CD14-positive monocyte (primary cell): ENCODE data around the gene QPCTL. TPM values are rescaled to one million over a fixed set of nuclear protein-coding genes. Genes with fewer than 3 reads are reported as not detected.

Source experiments
- DNase-seq, 3 donors: peaks; one replicate each; pipeline ENCODE4 v3.0.0-alpha.2; 2011 to 2022
- H2AFZ ChIP-seq: 2 replicates; pipeline ENCODE4 v1.6.0; 2012; ENCODE audit warnings: mild to moderate bottlenecking, low read depth, low read length, inconsistent platforms; ENCODE audit not compliant: insufficient read depth, poor library complexity, severe bottlenecking
- H3K27ac ChIP-seq, 2 donors: 1 replicate in 1 of 2; 2 replicates in 1 of 2; pipeline ENCODE4 v1.5.1; 2012 to 2013; ENCODE audit warnings: low read length in 2 of 2, control low read depth in 1 of 2, inconsistent platforms in 1 of 2, low read depth in 1 of 2, mild to moderate bottlenecking in 1 of 2
- H3K27me3 ChIP-seq, 2 donors: one replicate each; pipeline versions ENCODE4 v1.6.0 to v1.6.1; 2011 to 2013; ENCODE audit warnings: low read length in 2 of 2; ENCODE audit not compliant: control insufficient read depth in 2 of 2, insufficient read depth in 2 of 2
- H3K36me3 ChIP-seq, 2 donors: replicated peaks in 1 of 2; 1 replicate in 1 of 2; 2 replicates in 1 of 2; pipeline versions ENCODE4 v1.5.1 to v1.6.1; 2012 to 2013; ENCODE audit warnings: low read length in 2 of 2, control low read depth in 1 of 2, inconsistent platforms in 1 of 2, mild to moderate bottlenecking in 1 of 2; ENCODE audit not compliant: insufficient read depth in 2 of 2, control insufficient read depth in 1 of 2
- H3K4me1 ChIP-seq, 2 donors: 1 replicate in 1 of 2; 2 replicates in 1 of 2; pipeline versions ENCODE4 v1.5.1 to v1.6.1; 2012 to 2013; ENCODE audit warnings: low read length in 2 of 2, control low read depth in 1 of 2, inconsistent platforms in 1 of 2, mild to moderate bottlenecking in 1 of 2, moderate library complexity in 1 of 2; ENCODE audit not compliant: insufficient read depth in 2 of 2, control insufficient read depth in 1 of 2
- H3K4me2 ChIP-seq: replicated peaks from 2 replicates; pipeline ENCODE3; 2012; ENCODE audit warnings: low read length, moderate library complexity, mild to moderate bottlenecking; ENCODE audit not compliant: poor library complexity, severe bottlenecking; ENCODE audit errors: extremely low read depth
- H3K4me3 ChIP-seq, 3 experiments: fragments of 200-600 bp in 1 of 3; sonication (generic) in 1 of 3; replicated peaks in 1 of 3; 1 replicate in 2 of 3; 2 replicates in 1 of 3; pipeline ENCODE4 v1.5.1; 2011 to 2013; ENCODE audit warnings: low read length in 3 of 3, mild to moderate bottlenecking in 3 of 3, control low read depth in 2 of 3, low read depth in 2 of 3, inconsistent platforms in 1 of 3, moderate library complexity in 1 of 3
- H3K79me2 ChIP-seq: 2 replicates; pipeline ENCODE4 v1.6.0; 2012; ENCODE audit warnings: mild to moderate bottlenecking, control low read depth, inconsistent platforms, low read length, moderate library complexity; ENCODE audit not compliant: insufficient read depth
- H3K9ac ChIP-seq: 2 replicates; pipeline ENCODE4 v1.6.0; 2017; ENCODE audit warnings: low read length, mild to moderate bottlenecking; ENCODE audit not compliant: insufficient read depth, poor library complexity, severe bottlenecking
- H3K9me3 ChIP-seq, 2 donors: replicated peaks in 1 of 2; 1 replicate in 1 of 2; 2 replicates in 1 of 2; pipeline versions ENCODE4 v1.5.1 to v1.6.1; 2012 to 2013; ENCODE audit warnings: low read length in 2 of 2, control low read depth in 1 of 2; ENCODE audit not compliant: control insufficient read depth in 1 of 2, insufficient read depth in 1 of 2
- H4K20me1 ChIP-seq: 2 replicates; pipeline ENCODE4 v1.6.0; 2012; ENCODE audit warnings: mild to moderate bottlenecking, low read length, control low read depth, moderate library complexity; ENCODE audit not compliant: insufficient read depth
- H3K27ac Mint-ChIP-seq, 7 donors: one replicate each; pipeline ENCODE4 v1.8.0; 2020; ENCODE audit warnings: mild to moderate bottlenecking in 7 of 7, mixed read lengths in 7 of 7, moderate library complexity in 6 of 7, inconsistent platforms in 2 of 7
- H3K27me3 Mint-ChIP-seq, 3 donors: one replicate each; pipeline ENCODE4 v1.8.0; 2021 to 2022; ENCODE audit warnings: low read depth in 3 of 3, mild to moderate bottlenecking in 3 of 3, mixed read lengths in 3 of 3, moderate library complexity in 3 of 3, inconsistent platforms in 1 of 3
- H3K36me3 Mint-ChIP-seq, 2 donors: one replicate each; pipeline ENCODE4 v1.8.0; 2020; ENCODE audit warnings: mixed read lengths in 2 of 2, inconsistent platforms in 1 of 2, mild to moderate bottlenecking in 1 of 2
- H3K4me1 Mint-ChIP-seq: one replicate; pipeline ENCODE4 v1.8.0; 2020; ENCODE audit warnings: mild to moderate bottlenecking, mixed read lengths
- H3K4me3 Mint-ChIP-seq, 2 donors: one replicate each; pipeline ENCODE4 v1.8.0; 2020; ENCODE audit warnings: mild to moderate bottlenecking in 2 of 2, mixed read lengths in 2 of 2, moderate library complexity in 1 of 2
- H3K9me3 Mint-ChIP-seq, 7 donors: one replicate each; pipeline ENCODE4 v1.8.0; 2020 to 2022; ENCODE audit warnings: mixed read lengths in 7 of 7, mild to moderate bottlenecking in 6 of 7, moderate library complexity in 6 of 7, inconsistent platforms in 2 of 7
- WGBS: methylation state at CpG from one replicate; pipeline ENCODE4 v1.1.5; 2013; ENCODE audit warnings: missing lambda C conversion rate; ENCODE audit not compliant: insufficient coverage; 5-methylcytosine and 5-hydroxymethylcytosine counted together
- intact Hi-C, 2 donors: fragments of 100-400 bp; cut with micrococcal nuclease; formaldehyde crosslinking; loops; one replicate each; pipeline versions ENCODE4 v1.15.0 to v1.15.1; 2023
- polyA minus RNA-seq: library from RNA; depleted of rRNA, polyadenylated mRNA; stranded (reverse); fragments of >200 nt; gene quantifications from 2 replicates; pipeline ENCODE4 v1.2.3, GENCODE V29; 2012
- polyA plus RNA-seq, 3 donors: library from polyadenylated mRNA; depleted of rRNA in 1 of 3; unstranded in 2 of 3; stranded (reverse) in 1 of 3; fragments of 300-500 nt in 2 of 3; fragments of >200 nt in 1 of 3; fragmentation: Illumina TruSeq in 2 of 3; gene quantifications; 1 replicate in 2 of 3; 2 replicates in 1 of 3; pipeline ENCODE4 v1.2.3, GENCODE V29; 2012 to 2021
- total RNA-seq, 12 experiments: library from RNA in 1 of 12; stranded (reverse) in 1 of 12; fragments of 120-200 nt in 1 of 12; gene quantifications; one replicate each; pipeline ENCODE4 v1.2.4 and lab custom pipeline; 2013 to 2026; ENCODE audit warnings: mixed read lengths in 6 of 12, inconsistent platforms in 1 of 12
- TF ChIP-seq, protein P1 (sequence below): fragments of 200-600 bp; IDR thresholded peaks from one replicate; pipeline ENCODE4 v1.8.0; 2022; ENCODE audit warnings: antibody characterized with exemption, mild to moderate bottlenecking

The QPCTL gene
- 2.3 TPM for total RNA-seq (2013)
- polyA plus RNA-seq (1 to 10 TPM in 1 of 3 donors, under 1 TPM in 2; 0.46 to 3.0 (median 0.90) TPM), polyA minus RNA-seq (3.5 and 5.6 TPM in 2 replicates), total RNA-seq (lab: John Stamatoyannopoulos, UW) (1.6 to 12.7 (median 4.6) reads per million in 11 experiments)

DNA sequence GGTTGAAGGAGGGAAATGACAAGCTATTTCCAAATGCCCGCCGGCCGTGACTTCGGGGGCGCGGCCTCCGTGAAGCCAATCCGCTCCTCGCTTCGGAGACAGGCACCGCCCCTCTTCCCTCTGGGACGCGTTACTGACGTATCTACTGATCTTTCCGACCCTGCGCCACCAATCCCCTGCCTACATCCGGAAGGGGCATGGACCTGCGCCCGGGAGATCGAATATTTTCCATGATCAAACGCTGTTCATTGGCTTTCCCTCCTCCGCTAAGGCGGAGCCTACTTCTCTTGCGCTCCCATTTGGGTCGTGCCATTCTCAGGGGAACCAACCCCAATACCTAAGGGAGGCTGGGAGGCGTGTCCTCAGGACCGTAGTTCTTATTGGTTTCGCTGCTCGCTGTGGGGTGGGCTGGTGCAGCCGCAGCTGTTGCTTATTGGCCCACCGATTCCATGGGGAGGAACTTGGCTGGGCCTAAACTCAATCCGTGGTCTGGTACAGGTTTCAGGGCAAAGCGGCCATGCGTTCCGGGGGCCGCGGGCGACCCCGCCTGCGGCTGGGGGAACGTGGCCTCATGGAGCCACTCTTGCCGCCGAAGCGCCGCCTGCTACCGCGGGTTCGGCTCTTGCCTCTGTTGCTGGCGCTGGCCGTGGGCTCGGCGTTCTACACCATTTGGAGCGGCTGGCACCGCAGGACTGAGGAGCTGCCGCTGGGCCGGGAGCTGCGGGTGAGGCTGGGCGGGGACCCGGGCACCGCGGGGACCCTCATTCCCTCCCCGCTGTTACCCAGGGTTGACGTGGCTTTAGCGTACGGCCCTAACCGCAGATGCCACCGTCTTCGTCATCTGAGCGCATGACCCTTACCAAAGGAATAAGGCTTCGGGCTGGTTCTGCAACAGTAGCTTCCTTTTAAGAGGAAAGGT lies at the start of gene QPCTL:
Gene QPCTL (plus strand): TSS at position 480 of the 919 bp plus-strand sequence. CDS start 38 bp downstream, at position 518.
- H3K27ac ChIP-seq: peak within 1 kb of the TSS; percentile 87 to 97
- TF ChIP-seq, protein P1, sequence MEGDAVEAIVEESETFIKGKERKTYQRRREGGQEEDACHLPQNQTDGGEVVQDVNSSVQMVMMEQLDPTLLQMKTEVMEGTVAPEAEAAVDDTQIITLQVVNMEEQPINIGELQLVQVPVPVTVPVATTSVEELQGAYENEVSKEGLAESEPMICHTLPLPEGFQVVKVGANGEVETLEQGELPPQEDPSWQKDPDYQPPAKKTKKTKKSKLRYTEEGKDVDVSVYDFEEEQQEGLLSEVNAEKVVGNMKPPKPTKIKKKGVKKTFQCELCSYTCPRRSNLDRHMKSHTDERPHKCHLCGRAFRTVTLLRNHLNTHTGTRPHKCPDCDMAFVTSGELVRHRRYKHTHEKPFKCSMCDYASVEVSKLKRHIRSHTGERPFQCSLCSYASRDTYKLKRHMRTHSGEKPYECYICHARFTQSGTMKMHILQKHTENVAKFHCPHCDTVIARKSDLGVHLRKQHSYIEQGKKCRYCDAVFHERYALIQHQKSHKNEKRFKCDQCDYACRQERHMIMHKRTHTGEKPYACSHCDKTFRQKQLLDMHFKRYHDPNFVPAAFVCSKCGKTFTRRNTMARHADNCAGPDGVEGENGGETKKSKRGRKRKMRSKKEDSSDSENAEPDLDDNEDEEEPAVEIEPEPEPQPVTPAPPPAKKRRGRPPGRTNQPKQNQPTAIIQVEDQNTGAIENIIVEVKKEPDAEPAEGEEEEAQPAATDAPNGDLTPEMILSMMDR: no peak
- peak within 1 kb of the TSS; percentile 95 for H3K4me2 ChIP-seq
- 0% methylated on average over 59 of the region's 70 CpGs for WGBS
- no peaks in the 10 kb centered on the region for H3K9me3 ChIP-seq
- H3K36me3 ChIP-seq: peaks cover 21 to 30% of the 10 kb centered on the region in 2 donors
- intact Hi-C loops: loop anchor here in 1 of 2 donors (1.0 to 2.0 kb wide), 3 partner anchors 25 to 50 kb away; partner anchors contain the start of gene FBXO46
- peak within 1 kb of the TSS; percentile 52 to 90 (median 79) for H3K4me3 ChIP-seq
- Mint-ChIP-seq H3K4me3 (peak within 1 kb of the TSS; percentile 93 to 98), H3K36me3 (peaks cover 34 to 46% of the 10 kb centered on the region in 2 donors), H3K9me3 (peaks cover 0 to 3% (median 0%) of the 10 kb centered on the region in 7 donors), H3K27ac (peak within 1 kb of the TSS; percentile 97 to 100 (median 100)), H3K27me3 (peaks cover 0 to 6% (median 0%) of the 10 kb centered on the region in 3 donors), H3K4me1 (peaks cover 23% of the 10 kb centered on the region)
- peak; percentile 99 for DNase-seq
- peaks cover 18 to 23% of the 10 kb centered on the region in 2 donors for H3K4me1 ChIP-seq
- H3K27me3 ChIP-seq: no peaks in the 10 kb centered on the region
- peaks cover 19% of the 10 kb centered on the region for H3K79me2 ChIP-seq
- peak within 1 kb of the TSS; percentile 79 for H2AFZ ChIP-seq
- no peaks in the 10 kb centered on the region for H4K20me1 ChIP-seq
- peak within 1 kb of the TSS; percentile 98 for H3K9ac ChIP-seq
